Memory B cell (primary cell): ENCODE results near the gene ZNF267.
"Not testable (repeated sequence)": the region's sequence is repeated elsewhere in the genome, so short reads cannot be mapped to it uniquely, and the experiment has no call there.

ENCODE experiments used
- ATAC-seq: fragments of 150-1000 bp; cut with Tn5 transposase; 2 replicates; pipeline ENCODE4 v1.10.0; 2021; ENCODE audit warnings: low read depth, mild to moderate bottlenecking, moderate library complexity
- DNase-seq, 2 donors: peaks; one replicate each; pipeline ENCODE4 v3.0.0; 2022; ENCODE audit warnings: low spot score in 2 of 2
- H3K27ac Mint-ChIP-seq: one replicate; pipeline ENCODE4 v1.8.0; 2022; ENCODE audit warnings: mild to moderate bottlenecking, moderate library complexity, mixed read lengths
- H3K27me3 Mint-ChIP-seq: one replicate; pipeline ENCODE4 v1.8.0; 2022; ENCODE audit warnings: mixed read lengths
- H3K36me3 Mint-ChIP-seq: one replicate; pipeline ENCODE4 v1.8.0; 2022; ENCODE audit warnings: mild to moderate bottlenecking, mixed read lengths
- H3K4me1 Mint-ChIP-seq: one replicate; pipeline ENCODE4 v1.8.0; 2022; ENCODE audit warnings: mixed read lengths
- H3K4me3 Mint-ChIP-seq: one replicate; pipeline ENCODE4 v1.8.0; 2022; ENCODE audit warnings: mild to moderate bottlenecking, moderate library complexity, mixed read lengths
- H3K9me3 Mint-ChIP-seq: one replicate; pipeline ENCODE4 v1.8.0; 2022; ENCODE audit warnings: mixed read lengths

The ZNF267 gene

DNA sequence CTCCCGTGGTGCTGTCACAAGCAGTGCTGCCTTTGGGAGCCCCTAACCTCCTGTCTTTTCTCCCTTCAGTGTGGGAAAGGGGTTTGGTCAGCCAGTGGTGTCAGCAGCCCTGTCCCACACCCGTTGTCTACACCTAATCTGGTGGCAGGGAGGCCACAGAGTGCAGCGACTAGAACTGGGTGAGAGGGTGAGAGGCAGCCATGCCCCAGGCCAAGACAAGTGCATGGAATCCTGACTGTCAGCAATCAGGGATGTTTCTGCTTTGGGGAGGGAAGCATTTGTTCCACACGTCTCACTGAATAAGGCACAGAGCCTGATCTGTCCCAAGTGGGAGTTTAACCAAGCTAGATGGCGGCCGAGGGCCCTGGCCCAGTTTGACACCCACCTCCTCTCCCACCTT, 1.4 kb upstream of the ZNF267 start:
- no peaks in the 10 kb centered on the region for H3K27me3 Mint-ChIP-seq
- ATAC-seq (no peak), DNase-seq (no peak)
- peak overlapping the region; percentile 93 for H3K27ac Mint-ChIP-seq
- no peaks in the 10 kb centered on the region for H3K9me3 Mint-ChIP-seq
- no peak overlapping the region for H3K4me3 Mint-ChIP-seq
- peaks cover 45% of the 10 kb centered on the region for H3K4me1 Mint-ChIP-seq
- peaks cover 5% of the 10 kb centered on the region for H3K36me3 Mint-ChIP-seq

DNA sequence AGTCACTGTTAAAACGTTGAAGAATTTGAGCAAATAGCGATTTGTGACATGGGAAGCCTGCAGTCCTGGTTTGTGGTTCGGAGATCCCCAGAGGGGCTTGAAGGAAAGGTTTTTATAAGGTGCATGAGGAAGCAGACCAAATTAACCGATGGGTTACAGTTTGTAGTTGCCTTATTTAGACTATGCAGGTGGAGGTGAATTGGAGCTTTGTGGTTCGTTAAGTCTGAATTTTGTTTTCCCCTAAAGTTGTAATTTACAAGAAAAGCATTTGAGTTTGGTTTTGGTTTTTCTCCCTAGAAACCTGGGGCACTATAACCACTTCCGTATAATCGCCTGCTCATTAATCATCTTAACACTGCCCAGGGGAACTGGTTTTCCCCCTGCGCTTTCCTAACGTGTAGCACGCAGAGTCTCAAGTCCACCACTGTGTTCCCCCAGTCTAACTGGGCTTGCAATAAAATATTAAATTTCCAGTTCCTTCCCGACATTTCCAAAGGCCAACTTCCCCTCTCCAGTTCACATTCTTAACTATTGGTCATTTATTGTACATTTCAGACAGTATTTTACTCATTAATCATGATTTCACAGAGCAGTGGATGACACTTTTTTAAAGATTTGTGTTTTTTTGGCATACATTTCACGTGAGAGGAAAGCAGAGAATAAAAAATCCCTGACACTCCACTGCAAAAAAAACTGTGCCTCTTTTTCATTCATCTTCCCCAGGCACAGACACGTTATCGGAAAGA, 932 bp downstream of the ZNF267 start:
- H3K4me3 Mint-ChIP-seq, result peak overlapping the region; percentile 91
- ATAC-seq, result peak; percentile 60
- H3K27me3 Mint-ChIP-seq, result no peaks in the 10 kb centered on the region
- peak overlapping the region; percentile 93 for H3K27ac Mint-ChIP-seq
- H3K4me1 Mint-ChIP-seq, result peaks cover 56% of the 10 kb centered on the region
- H3K9me3 Mint-ChIP-seq, result no peaks in the 10 kb centered on the region
- peak in 1 of 2 donors; percentile 42 for DNase-seq
- peaks cover 11% of the 10 kb centered on the region for H3K36me3 Mint-ChIP-seq

- H3K27ac Mint-ChIP-seq, result peak overlapping the region; percentile 93
- H3K36me3 Mint-ChIP-seq, result peaks cover 11% of the 10 kb centered on the region
- ATAC-seq (no peak), DNase-seq (no peak)
- no peaks in the 10 kb centered on the region for H3K9me3 Mint-ChIP-seq
- peaks cover 60% of the 10 kb centered on the region for H3K4me1 Mint-ChIP-seq
- peak overlapping the region; percentile 91 for H3K4me3 Mint-ChIP-seq
- no peaks in the 10 kb centered on the region for H3K27me3 Mint-ChIP-seq
Observed at GRCh38 chr16:31875112-31875803, 1.7 kb downstream of the ZNF267 start.

DNA sequence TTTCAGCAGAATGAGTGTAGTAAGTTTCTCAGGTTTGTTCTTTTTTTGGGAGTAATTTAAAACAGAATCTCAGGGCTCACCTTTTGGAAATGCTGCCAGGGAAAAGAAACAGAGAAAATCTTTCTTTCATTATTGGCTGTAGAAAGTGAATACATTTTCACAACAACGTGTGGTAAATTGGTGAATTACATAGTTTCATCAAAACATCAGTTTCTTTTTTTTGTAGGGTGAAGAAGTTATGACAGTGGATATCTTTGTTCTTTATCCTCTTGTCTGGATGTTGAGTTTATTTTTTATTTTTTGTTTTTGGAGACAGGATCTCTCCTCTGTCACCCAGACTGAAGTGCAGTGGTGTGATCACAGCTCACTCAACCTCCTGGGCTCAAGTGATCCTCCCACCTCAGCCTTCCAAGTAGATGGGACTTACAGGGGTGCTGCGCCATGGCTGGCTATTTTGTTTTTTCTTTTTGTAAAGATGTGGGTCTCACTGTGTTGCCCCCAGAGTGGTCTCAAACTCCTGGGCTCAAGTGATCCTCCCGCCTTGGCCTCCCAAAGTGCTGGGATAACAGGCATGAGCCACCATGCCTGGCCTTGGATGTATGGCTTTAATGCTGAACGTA, 2.4 kb downstream of the ZNF267 start:
- H3K27me3 Mint-ChIP-seq, result no peaks in the 10 kb centered on the region
- H3K9me3 Mint-ChIP-seq, result no peaks in the 10 kb centered on the region
- peaks cover 58% of the 10 kb centered on the region for H3K4me1 Mint-ChIP-seq
- DNase-seq, result no peak
- peaks cover 12% of the 10 kb centered on the region for H3K36me3 Mint-ChIP-seq
- H3K27ac Mint-ChIP-seq, result peak overlapping the region; percentile 93
- H3K4me3 Mint-ChIP-seq, result peak overlapping the region; percentile 91
- no peak for ATAC-seq

- Mint-ChIP-seq H3K4me3 (peak overlapping the region; percentile 70), H3K36me3 (peaks cover 16% of the 10 kb centered on the region), H3K4me1 (peaks cover 63% of the 10 kb centered on the region), H3K27me3 (no peaks in the 10 kb centered on the region), H3K9me3 (no peaks in the 10 kb centered on the region), H3K27ac (peak overlapping the region; percentile 93)
- no peak for DNase-seq
- ATAC-seq, result peak; percentile 25
Observed at GRCh38 chr16:31876951-31877828, 3.6 kb downstream of the ZNF267 start.

DNA sequence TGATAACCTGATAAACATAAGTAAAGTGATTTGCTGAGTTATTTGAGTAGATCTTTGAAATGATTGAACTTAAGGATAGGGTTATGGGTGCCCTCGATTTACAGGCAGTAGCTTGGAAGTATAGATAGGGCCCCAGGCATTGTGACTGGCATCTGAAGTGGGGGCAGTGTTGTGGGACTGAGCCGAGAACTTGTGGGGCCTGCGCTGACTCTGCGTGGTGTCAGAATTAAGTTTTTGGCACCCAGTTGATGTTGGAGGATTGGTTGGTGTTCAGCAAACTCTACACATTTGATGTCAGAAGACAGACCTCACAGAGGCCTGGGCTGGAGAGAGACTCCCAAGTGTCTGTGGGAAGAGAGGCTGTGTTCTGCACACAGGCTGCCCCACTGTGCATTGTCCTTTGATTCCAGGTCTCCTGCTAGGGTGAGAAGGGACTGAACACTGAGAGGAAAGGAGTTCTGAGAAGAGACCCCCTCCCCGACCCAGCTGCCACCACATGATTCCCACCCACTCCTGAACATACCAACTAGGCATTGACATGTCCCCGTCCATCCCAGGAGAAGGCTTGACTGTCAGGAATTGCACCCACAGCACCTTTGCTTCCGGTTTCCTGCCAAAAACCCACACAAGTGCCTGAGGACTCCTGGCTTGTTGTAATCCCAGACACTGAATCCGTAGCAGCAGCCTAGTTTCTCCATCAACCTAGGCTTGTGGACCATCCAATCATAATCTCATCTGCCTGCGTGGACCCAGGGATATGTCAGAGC, 4.5 kb downstream of the ZNF267 start:
- Mint-ChIP-seq H3K4me3 (peak overlapping the region; percentile 70), H3K27ac (peak overlapping the region; percentile 93), H3K36me3 (peaks cover 16% of the 10 kb centered on the region), H3K27me3 (no peaks in the 10 kb centered on the region), H3K4me1 (peaks cover 60% of the 10 kb centered on the region), H3K9me3 (no peaks in the 10 kb centered on the region)
- DNase-seq (no peak), ATAC-seq (no peak)

DNA sequence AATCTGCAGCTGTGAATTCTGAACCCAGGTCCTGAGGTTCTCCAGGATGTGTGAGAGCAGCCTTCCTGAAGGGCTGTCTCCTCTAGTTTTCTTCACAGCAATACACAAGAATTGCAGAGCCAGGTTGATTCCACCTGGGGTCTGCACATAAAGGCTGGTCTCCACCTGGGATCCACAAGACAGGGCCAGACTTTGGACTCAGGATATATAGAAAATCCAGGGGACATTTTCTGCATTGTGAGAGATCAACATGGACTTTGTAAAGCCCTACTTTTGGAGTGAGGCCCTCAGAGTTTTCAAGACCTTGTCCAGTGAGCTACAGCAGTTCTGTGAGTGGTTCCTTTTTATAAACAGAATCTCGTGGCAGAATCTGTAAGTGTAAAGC, 6.3 kb downstream of the ZNF267 start:
- no peak overlapping the region for H3K4me3 Mint-ChIP-seq
- no peak for ATAC-seq
- H3K4me1 Mint-ChIP-seq, result peaks cover 51% of the 10 kb centered on the region
- H3K9me3 Mint-ChIP-seq, result no peaks in the 10 kb centered on the region
- no peaks in the 10 kb centered on the region for H3K27me3 Mint-ChIP-seq
- no peak for DNase-seq
- H3K36me3 Mint-ChIP-seq, result peaks cover 21% of the 10 kb centered on the region
- peak overlapping the region; percentile 85 for H3K27ac Mint-ChIP-seq

DNA sequence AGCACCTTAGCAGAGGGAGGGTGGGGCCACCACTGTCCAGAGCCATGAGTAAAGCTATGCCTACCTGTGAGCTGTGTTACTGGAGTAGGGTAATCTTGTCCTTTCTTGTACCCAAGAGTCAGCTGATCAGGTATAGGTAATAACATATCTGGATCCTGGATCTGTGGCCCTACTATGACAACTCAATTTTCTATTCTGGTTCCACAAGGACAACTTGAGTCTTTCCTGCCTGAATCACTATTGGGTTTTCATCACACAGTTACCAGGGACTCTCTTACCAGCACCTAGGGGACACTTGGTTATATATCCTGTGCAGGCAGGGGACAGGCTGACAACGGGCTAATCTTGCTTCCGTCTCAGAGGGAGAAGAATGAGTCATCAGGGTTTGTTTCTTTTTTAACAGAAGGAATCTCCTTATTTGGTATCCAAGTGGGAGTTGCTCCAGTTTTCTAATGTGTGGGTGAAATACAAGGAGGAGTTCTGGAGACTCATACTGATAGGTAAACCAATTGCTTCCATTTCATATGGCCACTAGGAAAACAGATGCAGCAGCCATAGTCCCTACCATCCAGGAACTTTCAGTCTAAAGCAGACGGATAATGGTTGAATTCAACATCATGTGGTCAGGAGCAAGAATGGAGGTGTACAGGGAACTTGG, 6.8 kb downstream of the ZNF267 start:
- peaks cover 26% of the 10 kb centered on the region for H3K36me3 Mint-ChIP-seq
- H3K4me3 Mint-ChIP-seq, result peak overlapping the region; percentile 6
- peak overlapping the region; percentile 85 for H3K27ac Mint-ChIP-seq
- H3K27me3 Mint-ChIP-seq, result no peaks in the 10 kb centered on the region
- H3K4me1 Mint-ChIP-seq, result peaks cover 50% of the 10 kb centered on the region
- DNase-seq (no peak), ATAC-seq (no peak)
- no peaks in the 10 kb centered on the region for H3K9me3 Mint-ChIP-seq

GRCh38 chr16:31886227-31886626, 12.6 kb downstream of the ZNF267 start:
- H3K4me1 Mint-ChIP-seq, result peaks cover 23% of the 10 kb centered on the region
- peaks cover 57% of the 10 kb centered on the region for H3K36me3 Mint-ChIP-seq
- H3K27ac Mint-ChIP-seq, result peak overlapping the region; percentile 20
- no peak overlapping the region for H3K4me3 Mint-ChIP-seq
- no peaks in the 10 kb centered on the region for H3K27me3 Mint-ChIP-seq
- DNase-seq, result no peak
- peaks cover 4% of the 10 kb centered on the region for H3K9me3 Mint-ChIP-seq
- no peak for ATAC-seq

- no peak overlapping the region for H3K4me3 Mint-ChIP-seq
- no peaks in the 10 kb centered on the region for H3K27me3 Mint-ChIP-seq
- ATAC-seq, result no peak
- DNase-seq, result no peak
- H3K27ac Mint-ChIP-seq, result peak overlapping the region; percentile 33
- H3K9me3 Mint-ChIP-seq, result peaks cover 11% of the 10 kb centered on the region
- H3K36me3 Mint-ChIP-seq, result peaks cover 76% of the 10 kb centered on the region
- H3K4me1 Mint-ChIP-seq, result peaks cover 23% of the 10 kb centered on the region
Observed at GRCh38 chr16:31888735-31889134, 15.1 kb downstream of the ZNF267 start.

DNA sequence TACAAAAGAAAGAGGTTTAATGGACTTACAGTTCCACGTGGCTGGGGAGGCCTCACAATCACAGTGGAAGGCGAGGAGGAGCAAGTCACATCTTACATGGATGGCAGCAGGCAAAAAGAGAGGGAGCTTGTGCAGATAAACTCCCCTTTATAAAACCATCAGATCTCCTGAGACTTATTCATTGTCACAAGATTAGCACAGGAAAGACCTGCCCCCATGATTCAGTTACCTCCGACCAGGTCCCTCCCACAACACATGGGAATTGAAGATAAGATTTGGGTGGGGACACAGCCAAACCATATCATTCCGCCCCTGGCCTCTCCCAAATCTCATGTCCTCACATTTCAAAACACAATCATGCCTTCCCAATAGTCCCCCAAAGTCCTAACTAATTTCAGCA, 18.5 kb downstream of the ZNF267 start:
- not testable (repeated sequence) for DNase-seq, H3K27me3 Mint-ChIP-seq, H3K27ac Mint-ChIP-seq, H3K4me3 Mint-ChIP-seq, ATAC-seq
- peaks cover 13% of the 10 kb centered on the region for H3K9me3 Mint-ChIP-seq
- peaks cover 26% of the 10 kb centered on the region for H3K4me1 Mint-ChIP-seq
- peaks cover 87% of the 10 kb centered on the region for H3K36me3 Mint-ChIP-seq

- peaks cover 17% of the 10 kb centered on the region for H3K9me3 Mint-ChIP-seq
- peaks cover 21% of the 10 kb centered on the region for H3K4me1 Mint-ChIP-seq
- peaks cover 87% of the 10 kb centered on the region for H3K36me3 Mint-ChIP-seq
- ATAC-seq, result no peak
- no peak for DNase-seq
- peak overlapping the region; percentile 77 for H3K27ac Mint-ChIP-seq
- no peaks in the 10 kb centered on the region for H3K27me3 Mint-ChIP-seq
- H3K4me3 Mint-ChIP-seq, result no peak overlapping the region
Observed at GRCh38 chr16:31893824-31894223, 20.2 kb downstream of the ZNF267 start.

GRCh38 chr16:31897283-31897682, 23.7 kb downstream of the ZNF267 start:
- H3K9me3 Mint-ChIP-seq, result peaks cover 8% of the 10 kb centered on the region
- ATAC-seq (no peak), DNase-seq (no peak)
- no peaks in the 10 kb centered on the region for H3K27me3 Mint-ChIP-seq
- H3K4me1 Mint-ChIP-seq, result peaks cover 22% of the 10 kb centered on the region
- H3K27ac Mint-ChIP-seq, result no peak overlapping the region
- H3K4me3 Mint-ChIP-seq, result no peak overlapping the region
- peaks cover 71% of the 10 kb centered on the region for H3K36me3 Mint-ChIP-seq
